Measurements from ENCODE around the gene UBALD2. TPM values are rescaled to one million over a fixed set of nuclear protein-coding genes. Genes with fewer than 3 reads are reported as not detected.
"Not testable (repeated sequence)": the region's sequence is repeated elsewhere in the genome, so short reads cannot be mapped to it uniquely, and the experiment has no call there.

Gene UBALD2
- total RNA-seq, 4 donors from 2014 or later = 24.8 to 42.7 (median 35.6) TPM

DNA sequence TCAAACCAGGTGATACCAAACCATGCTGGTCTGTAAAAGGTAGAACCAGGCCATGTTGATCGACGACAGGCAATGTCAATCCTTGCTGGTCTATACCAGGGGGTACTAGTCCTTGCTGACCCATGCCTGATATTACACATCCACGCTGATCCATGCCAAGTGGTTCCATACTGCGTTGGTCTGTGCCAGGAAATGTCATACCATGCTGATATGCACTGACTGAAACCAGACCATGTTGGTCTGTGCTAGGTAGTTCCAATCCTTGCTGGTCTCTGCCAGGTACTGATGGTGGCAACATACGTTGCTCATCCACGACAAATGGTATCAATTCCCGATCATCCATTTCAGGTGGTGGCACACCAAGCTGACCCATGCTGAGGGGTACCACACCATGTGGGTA lies 28.0 kb downstream of the UBALD2 start:
- peaks cover 6% of the 10 kb centered on the region for H3K36me3 ChIP-seq
- no peak overlapping the region for H3K4me3 ChIP-seq
- H3K27me3 ChIP-seq = no peaks in the 10 kb centered on the region
- DNase-seq (ENCODE audit: low spot score in 2 of 2) = no peak
- H3K4me1 ChIP-seq = no peaks in the 10 kb centered on the region
- WGBS = 88% methylated on average over 5 of the region's 7 CpGs
- TF ChIP-seq POLR2A (IDR thresholded peaks at IDR 0.05) (no peak), POLR2AphosphoS5 (IDR thresholded peaks at IDR 0.05) (no peak), EP300 (IDR thresholded peaks at IDR 0.05) (no peak)
- TF ChIP-seq, protein P1, sequence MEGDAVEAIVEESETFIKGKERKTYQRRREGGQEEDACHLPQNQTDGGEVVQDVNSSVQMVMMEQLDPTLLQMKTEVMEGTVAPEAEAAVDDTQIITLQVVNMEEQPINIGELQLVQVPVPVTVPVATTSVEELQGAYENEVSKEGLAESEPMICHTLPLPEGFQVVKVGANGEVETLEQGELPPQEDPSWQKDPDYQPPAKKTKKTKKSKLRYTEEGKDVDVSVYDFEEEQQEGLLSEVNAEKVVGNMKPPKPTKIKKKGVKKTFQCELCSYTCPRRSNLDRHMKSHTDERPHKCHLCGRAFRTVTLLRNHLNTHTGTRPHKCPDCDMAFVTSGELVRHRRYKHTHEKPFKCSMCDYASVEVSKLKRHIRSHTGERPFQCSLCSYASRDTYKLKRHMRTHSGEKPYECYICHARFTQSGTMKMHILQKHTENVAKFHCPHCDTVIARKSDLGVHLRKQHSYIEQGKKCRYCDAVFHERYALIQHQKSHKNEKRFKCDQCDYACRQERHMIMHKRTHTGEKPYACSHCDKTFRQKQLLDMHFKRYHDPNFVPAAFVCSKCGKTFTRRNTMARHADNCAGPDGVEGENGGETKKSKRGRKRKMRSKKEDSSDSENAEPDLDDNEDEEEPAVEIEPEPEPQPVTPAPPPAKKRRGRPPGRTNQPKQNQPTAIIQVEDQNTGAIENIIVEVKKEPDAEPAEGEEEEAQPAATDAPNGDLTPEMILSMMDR (IDR thresholded peaks at IDR 0.05) = no peak
- H3K9me3 ChIP-seq = no peaks in the 10 kb centered on the region
- no peak overlapping the region for H3K27ac ChIP-seq

- H3K27me3 ChIP-seq = no peaks in the 10 kb centered on the region
- WGBS = 39% methylated on average over 4 of the region's 4 CpGs
- TF ChIP-seq EP300 (IDR thresholded peaks at IDR 0.05) (no peak), POLR2A (IDR thresholded peaks at IDR 0.05) (no peak), POLR2AphosphoS5 (IDR thresholded peaks at IDR 0.05) (no peak)
- TF ChIP-seq, protein P1 (IDR thresholded peaks at IDR 0.05) = no peak
- H3K9me3 ChIP-seq = no peaks in the 10 kb centered on the region
- H3K4me1 ChIP-seq = no peaks in the 10 kb centered on the region
- DNase-seq (ENCODE audit: low spot score in 2 of 2) = no peak
- no peaks in the 10 kb centered on the region for H3K36me3 ChIP-seq
- no peak overlapping the region for H3K27ac ChIP-seq
- H3K4me3 ChIP-seq = no peak overlapping the region
These were observed 31.0 kb downstream of the UBALD2 start for GRCh38 chr17:76296186-76296585.

DNA sequence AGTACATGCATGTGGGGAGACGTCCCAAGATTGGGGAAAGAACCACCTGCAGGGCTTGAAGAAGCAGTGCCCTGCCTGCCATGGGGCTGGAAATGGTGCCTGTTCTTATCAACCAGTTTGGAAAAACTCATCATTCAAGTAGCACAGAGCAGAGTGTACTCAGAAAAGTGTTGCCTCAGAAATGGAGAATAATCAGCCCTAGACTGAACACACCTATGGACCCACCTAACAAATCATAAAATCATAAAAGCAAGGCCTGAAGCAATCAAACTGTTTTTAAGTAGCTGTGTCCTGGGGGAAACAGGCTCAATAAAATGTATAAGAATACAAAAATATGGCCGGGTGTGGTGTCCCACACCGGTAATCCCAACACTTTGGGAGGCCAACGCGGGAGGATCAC lies 31.7 kb downstream of the UBALD2 start:
- Histone ChIP-seq H3K36me3 (no peaks in the 10 kb centered on the region), H3K9me3 (no peaks in the 10 kb centered on the region), H3K4me1 (no peaks in the 10 kb centered on the region), H3K27me3 (no peaks in the 10 kb centered on the region), H3K27ac (no peak overlapping the region), H3K4me3 (no peak overlapping the region)
- no peak for DNase-seq (ENCODE audit: low spot score in 2 of 2)
- WGBS = 96% methylated on average over 5 of the region's 5 CpGs
- TF ChIP-seq POLR2AphosphoS5 (IDR thresholded peaks at IDR 0.05) (no peak), EP300 (IDR thresholded peaks at IDR 0.05) (no peak), POLR2A (IDR thresholded peaks at IDR 0.05) (no peak)
- TF ChIP-seq, protein P1 (IDR thresholded peaks at IDR 0.05) = no peak

DNA sequence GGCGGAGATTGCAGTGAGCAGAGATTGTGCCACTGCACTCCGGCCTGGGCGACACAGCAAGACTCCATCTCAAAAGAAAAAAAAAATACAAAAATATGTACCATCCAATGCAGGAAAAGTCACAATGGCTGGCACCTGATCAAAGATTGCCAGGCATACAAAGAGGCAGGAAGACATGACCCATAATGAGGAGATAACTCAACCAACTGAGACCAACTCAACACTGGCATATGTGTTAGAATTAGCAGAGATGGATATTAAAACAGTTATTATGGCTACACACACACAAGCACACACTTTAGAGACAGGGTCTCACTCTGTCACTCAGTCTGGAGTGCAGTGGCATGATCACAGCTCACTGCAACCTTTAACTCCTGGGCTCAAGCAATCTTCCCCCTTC lies 32.3 kb downstream of the UBALD2 start:
- no peak overlapping the region for H3K27ac ChIP-seq

GRCh38 chr17:76304226-76305134 lies 39.3 kb downstream of the UBALD2 start:
- no peaks in the 10 kb centered on the region for H3K9me3 ChIP-seq
- DNase-seq (ENCODE audit: low spot score in 2 of 2) = no peak
- TF ChIP-seq POLR2AphosphoS5 (IDR thresholded peaks at IDR 0.05) (no peak), POLR2A (IDR thresholded peaks at IDR 0.05) (no peak), EP300 (IDR thresholded peaks at IDR 0.05) (no peak)
- TF ChIP-seq, protein P1 (IDR thresholded peaks at IDR 0.05) = no peak
- H3K36me3 ChIP-seq = peaks cover 13% of the 10 kb centered on the region
- no peak overlapping the region for H3K4me3 ChIP-seq
- WGBS = 89% methylated on average over 17 of the region's 17 CpGs
- H3K27me3 ChIP-seq = no peaks in the 10 kb centered on the region
- H3K27ac ChIP-seq = no peak overlapping the region
- no peaks in the 10 kb centered on the region for H3K4me1 ChIP-seq

More for the DNA sequence above, 32.3 kb downstream of the UBALD2 start:
- WGBS = 69% methylated on average over 3 of the region's 3 CpGs
- H3K9me3 ChIP-seq = no peaks in the 10 kb centered on the region
- no peak for DNase-seq (ENCODE audit: low spot score in 2 of 2)
- TF ChIP-seq, protein P1 (IDR thresholded peaks at IDR 0.05) = no peak
- TF ChIP-seq POLR2A (IDR thresholded peaks at IDR 0.05) (no peak), EP300 (IDR thresholded peaks at IDR 0.05) (no peak), POLR2AphosphoS5 (IDR thresholded peaks at IDR 0.05) (no peak)
- H3K4me1 ChIP-seq = no peaks in the 10 kb centered on the region
- H3K27me3 ChIP-seq = no peaks in the 10 kb centered on the region
- no peaks in the 10 kb centered on the region for H3K36me3 ChIP-seq
- H3K4me3 ChIP-seq = no peak overlapping the region

DNA sequence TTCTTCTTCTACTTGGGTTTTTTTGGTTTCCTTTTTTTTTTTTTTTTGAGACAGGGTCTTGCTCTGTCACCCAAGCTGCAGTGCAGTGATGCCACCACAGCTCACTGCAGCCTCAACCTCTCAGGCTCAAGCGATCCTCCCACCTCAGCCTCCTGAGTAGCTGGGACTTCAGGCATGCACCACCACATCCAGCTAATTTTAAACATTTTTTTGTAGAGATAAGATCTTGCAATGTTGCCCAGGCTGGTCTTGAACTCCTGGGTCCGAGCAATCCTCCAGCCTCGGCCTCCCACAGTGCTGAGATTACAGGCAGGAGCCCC lies 39.9 kb downstream of the UBALD2 start:
- 78% methylated on average over 3 of the region's 3 CpGs for WGBS
- DNase-seq (ENCODE audit: low spot score in 2 of 2); H3K9me3 ChIP-seq; H3K4me3 ChIP-seq; H3K4me1 ChIP-seq; H3K27ac ChIP-seq; H3K27me3 ChIP-seq: not testable (repeated sequence)
- H3K36me3 ChIP-seq = peaks cover 19% of the 10 kb centered on the region
